Effector memory CD4-positive, alpha-beta T cell (primary cell): ENCODE measurements around the gene CALM3.

ENCODE experiments used
- DNase-seq, 3 donors: peaks; one replicate each; pipeline ENCODE4 v3.0.0-alpha.2; 2020
- H3K27ac ChIP-seq: 2 replicates; pipeline ENCODE4 v1.7.0; 2013; ENCODE audit warnings: mild to moderate bottlenecking, low read length, moderate library complexity; ENCODE audit not compliant: insufficient read depth, poor library complexity, severe bottlenecking
- H3K27me3 ChIP-seq: replicated peaks from 2 replicates; pipeline ENCODE4 v1.7.0; 2013; ENCODE audit warnings: mild to moderate bottlenecking, low read length; ENCODE audit not compliant: insufficient read depth, control insufficient read depth, poor library complexity, severe bottlenecking
- H3K36me3 ChIP-seq: 2 replicates; pipeline ENCODE4 v1.7.0; 2013; ENCODE audit warnings: mild to moderate bottlenecking, low read length, moderate library complexity; ENCODE audit not compliant: control insufficient read depth, insufficient read depth
- H3K4me1 ChIP-seq: 2 replicates; pipeline ENCODE4 v1.7.0; 2013; ENCODE audit warnings: low read length, mild to moderate bottlenecking; ENCODE audit not compliant: control insufficient read depth, insufficient read depth, poor library complexity, severe bottlenecking
- H3K4me3 ChIP-seq: 2 replicates; pipeline ENCODE4 v1.7.0; 2013; ENCODE audit warnings: low read length, low read depth, mild to moderate bottlenecking; ENCODE audit not compliant: insufficient read depth, poor library complexity, severe bottlenecking
- H3K9me3 ChIP-seq: 2 replicates; pipeline ENCODE4 v1.7.0; 2013; ENCODE audit warnings: mild to moderate bottlenecking, low read length, moderate library complexity; ENCODE audit not compliant: control insufficient read depth

CALM3 gene

DNA sequence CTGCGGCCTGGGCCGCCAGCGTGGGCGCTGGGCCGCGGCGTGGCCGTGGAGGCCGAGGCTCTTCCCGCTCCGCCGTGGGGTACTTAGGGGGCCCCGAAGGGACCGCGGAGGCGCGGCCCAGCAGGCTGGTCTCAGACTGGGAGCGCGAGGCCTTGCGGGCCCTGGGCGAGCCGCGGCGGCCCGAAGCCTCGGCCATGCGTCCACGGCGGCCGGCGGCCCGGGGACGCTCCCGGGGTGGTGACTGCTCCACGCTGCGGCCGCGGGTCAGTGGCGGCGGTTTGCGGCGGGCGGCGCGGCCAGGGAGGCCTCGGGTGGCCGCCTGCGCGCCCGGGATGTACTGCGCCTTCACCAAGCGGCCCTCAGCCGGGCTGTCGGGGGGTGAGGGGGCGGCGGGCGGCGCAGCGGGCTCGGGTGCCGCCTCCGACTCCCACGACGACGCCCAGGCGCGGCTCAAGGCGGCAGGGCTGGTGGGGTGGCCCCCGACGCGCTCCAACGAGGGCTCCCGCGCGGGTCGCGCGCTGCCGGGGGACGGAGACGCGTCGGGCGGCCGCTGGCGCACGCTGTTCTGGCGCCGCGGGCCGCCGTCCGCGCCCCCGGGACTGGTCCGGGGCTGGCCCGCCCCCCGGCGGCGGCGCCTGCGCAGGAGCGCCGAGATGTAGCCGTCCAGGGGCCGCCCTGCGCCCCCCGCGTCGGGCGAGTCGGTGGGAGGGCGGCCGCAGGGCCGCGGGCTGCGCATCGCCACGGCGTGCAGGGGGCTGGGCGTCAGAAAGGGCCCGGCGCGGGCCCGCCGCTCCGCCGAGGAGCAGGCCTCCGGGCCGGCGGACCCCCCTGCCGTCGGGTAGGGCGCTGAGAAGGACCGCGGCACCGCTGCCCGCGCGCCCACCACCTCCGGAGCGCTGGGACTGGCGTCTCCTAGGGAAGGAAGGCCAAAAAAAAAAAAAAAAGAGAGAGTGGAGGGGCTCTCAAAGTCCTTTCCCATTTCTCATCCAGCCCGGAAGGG lies 48.1 kb downstream of the CALM3 start:
- Histone ChIP-seq H3K27ac (no peak overlapping the region), H3K9me3 (no peaks in the 10 kb centered on the region), H3K4me3 (no peak overlapping the region), H3K27me3 (peaks cover 15% of the 10 kb centered on the region), H3K36me3 (no peaks in the 10 kb centered on the region), H3K4me1 (no peaks in the 10 kb centered on the region)
- no peak for DNase-seq

DNA sequence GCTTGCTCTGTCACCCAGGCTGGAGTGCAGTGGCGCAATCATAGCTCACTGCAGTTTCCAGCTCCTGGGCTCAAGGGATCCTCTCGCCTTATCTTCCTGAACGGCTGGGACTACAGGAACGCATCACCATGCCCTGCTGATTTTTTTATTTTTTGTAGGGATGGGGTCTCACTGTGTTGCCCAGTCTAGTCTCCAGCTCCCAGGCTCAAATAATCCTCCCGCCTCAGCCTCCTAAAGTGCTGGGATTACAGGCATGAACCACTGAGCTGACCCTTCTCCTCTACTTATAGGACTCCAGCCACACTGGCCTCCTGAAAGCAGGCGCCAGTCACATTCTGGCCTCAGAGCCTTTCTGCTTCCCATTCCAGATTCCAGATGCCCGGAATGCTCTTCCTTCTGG lies 49.3 kb downstream of the CALM3 start:
- H3K27ac ChIP-seq: no peak overlapping the region

DNA sequence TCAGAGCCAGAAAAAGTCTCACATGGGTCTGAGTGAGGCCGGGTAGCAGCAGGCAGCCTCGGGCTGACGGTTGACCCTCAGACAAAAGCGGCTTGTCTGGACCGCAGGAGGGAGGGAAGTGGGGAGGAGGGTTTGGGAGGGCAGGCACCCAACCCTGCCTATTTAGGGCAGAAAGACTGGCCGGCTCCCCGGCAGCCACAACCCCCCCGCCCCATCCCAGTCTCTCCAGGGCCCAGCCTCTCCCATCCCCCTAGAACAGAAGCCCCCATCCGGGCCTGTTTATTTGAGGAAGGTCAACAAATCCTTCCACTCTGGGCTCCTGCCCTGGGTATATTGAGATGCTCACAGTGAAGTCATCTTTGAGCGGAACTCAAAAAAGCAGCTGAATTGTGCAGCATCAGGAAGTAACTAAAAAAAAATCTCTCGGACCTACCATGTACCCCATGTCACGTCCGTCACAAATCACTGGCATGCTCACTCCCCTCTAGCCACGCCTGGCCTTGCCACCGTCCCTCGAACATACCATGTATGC lies 53.6 kb downstream of the CALM3 start:
- peaks cover 28% of the 10 kb centered on the region for H3K27me3 ChIP-seq
- H3K4me3 ChIP-seq: no peak overlapping the region
- peaks cover 5% of the 10 kb centered on the region for H3K4me1 ChIP-seq
- no peaks in the 10 kb centered on the region for H3K9me3 ChIP-seq
- no peaks in the 10 kb centered on the region for H3K36me3 ChIP-seq
- DNase-seq: no peak
- H3K27ac ChIP-seq: no peak overlapping the region

More for the DNA sequence above, 49.3 kb downstream of the CALM3 start:
- H3K9me3 ChIP-seq: no peaks in the 10 kb centered on the region
- H3K4me3 ChIP-seq: no peak overlapping the region
- H3K4me1 ChIP-seq: no peaks in the 10 kb centered on the region
- no peaks in the 10 kb centered on the region for H3K36me3 ChIP-seq
- peaks cover 15% of the 10 kb centered on the region for H3K27me3 ChIP-seq
- DNase-seq: no peak

DNA sequence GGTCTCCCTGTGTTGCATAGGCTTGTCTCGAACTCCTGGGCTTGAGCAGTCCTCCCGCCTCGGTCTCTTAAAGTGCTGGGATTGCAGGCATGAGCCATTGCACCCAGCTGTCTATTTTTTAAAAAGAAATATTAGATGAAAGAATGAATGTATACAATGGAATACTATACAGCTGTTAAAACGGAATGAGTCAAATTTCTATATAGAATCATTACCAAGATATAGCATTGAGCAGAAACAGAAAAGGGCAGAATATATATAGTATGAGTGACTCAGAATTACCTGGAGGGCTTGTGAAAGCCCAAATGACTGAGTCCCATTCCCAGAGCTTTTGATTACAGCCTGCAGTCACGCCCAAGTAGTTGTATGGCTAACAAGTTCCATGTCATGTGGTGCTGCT lies 55.4 kb downstream of the CALM3 start:
- H3K36me3 ChIP-seq: no peaks in the 10 kb centered on the region
- no peak for DNase-seq
- H3K9me3 ChIP-seq: no peaks in the 10 kb centered on the region
- H3K4me1 ChIP-seq: peaks cover 16% of the 10 kb centered on the region
- no peak overlapping the region for H3K4me3 ChIP-seq
- no peak overlapping the region for H3K27ac ChIP-seq
- H3K27me3 ChIP-seq: peaks cover 33% of the 10 kb centered on the region

DNA sequence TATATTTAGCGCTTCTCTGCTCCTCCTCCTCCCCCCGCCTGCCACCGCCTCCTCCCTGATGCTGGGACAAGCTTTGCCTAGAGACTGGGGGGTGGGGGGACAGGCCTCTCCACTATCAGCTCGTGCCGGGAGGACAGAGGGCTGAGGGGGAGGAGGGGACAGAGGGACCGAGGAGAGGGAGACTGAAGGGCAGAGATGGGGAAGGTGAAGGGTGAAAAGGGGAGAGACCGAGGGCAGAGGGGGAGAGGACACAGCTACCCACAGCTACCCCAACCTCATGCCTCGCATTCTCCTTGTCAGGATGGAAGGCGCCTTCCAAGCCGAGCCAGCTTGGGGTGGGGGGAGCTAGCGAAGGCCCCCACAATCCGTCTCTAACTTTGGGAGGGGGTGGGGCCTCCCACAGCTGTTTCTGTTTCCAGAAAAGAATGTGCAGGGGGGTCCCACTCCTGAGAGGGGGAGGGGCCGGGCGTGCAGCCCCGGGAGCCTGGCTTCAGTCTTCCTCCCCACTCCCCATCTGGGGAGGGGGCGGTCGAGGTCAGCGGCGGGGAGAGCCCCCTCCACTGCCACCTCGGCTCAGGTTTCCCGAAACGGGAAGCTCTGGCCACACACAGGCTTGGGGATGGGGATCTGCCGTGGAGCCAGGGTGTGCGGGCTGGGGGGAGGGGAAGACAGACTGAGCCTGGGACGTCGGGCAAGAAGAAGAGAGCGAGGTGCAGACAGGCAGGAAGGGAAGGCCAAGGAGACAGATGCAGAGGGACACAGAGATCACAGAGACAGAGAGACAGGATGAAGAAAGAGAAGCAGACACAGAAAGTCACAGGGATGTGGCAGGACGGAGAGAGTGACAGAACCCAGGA lies 58.2 kb downstream of the CALM3 start:
- no peaks in the 10 kb centered on the region for H3K36me3 ChIP-seq
- no peak overlapping the region for H3K27ac ChIP-seq
- H3K4me3 ChIP-seq: no peak overlapping the region
- no peaks in the 10 kb centered on the region for H3K9me3 ChIP-seq
- H3K27me3 ChIP-seq: peaks cover 33% of the 10 kb centered on the region
- peaks cover 16% of the 10 kb centered on the region for H3K4me1 ChIP-seq
- DNase-seq: no peak

DNA sequence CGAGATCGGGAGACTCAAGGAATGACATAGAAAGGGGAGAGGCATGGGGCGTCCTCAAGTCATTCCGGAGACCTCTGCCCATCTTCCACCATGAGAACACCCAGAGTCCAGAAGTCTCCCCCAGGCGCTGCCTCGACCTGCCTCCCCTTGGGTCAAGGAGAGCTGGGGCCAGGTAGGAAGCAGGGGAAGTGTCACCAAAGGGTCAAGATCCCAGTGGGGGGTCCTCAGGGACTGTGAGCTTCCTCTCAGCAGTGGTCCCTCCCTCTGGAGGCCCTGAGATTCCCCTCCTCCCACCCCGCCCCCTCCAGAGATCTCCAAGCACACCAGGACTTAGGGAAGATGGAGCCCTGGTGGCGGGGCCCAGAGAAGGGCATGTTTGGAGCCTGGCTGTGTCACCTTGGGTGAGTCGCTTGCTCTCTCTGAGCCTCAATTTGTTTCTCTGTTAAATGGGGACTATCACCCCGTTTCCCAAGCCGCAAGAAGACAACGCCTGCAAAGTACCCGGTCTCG lies 58.9 kb downstream of the CALM3 start:
- Histone ChIP-seq H3K27me3 (peaks cover 33% of the 10 kb centered on the region), H3K9me3 (no peaks in the 10 kb centered on the region), H3K4me3 (peak overlapping the region; percentile 52), H3K27ac (no peak overlapping the region), H3K36me3 (no peaks in the 10 kb centered on the region), H3K4me1 (peaks cover 16% of the 10 kb centered on the region)
- DNase-seq: no peak
